GM10248 (cell line): ENCODE measurements around the gene CORO6.

Source experiments
- CTCF ChIA-PET: fragments of 300-600 bp; sonication (Branson Sonifier 250); formaldehyde crosslinking; extraction: SDS; loops from one replicate; lab custom pipeline; 2021; ENCODE audit warnings: antibody characterized with exemption; lab: Yijun Ruan, JAX
- POLR2A ChIA-PET: fragments of 350-650 bp; sonication (Branson Sonifier 250); formaldehyde crosslinking; extraction: SDS; loops from one replicate; lab custom pipeline; 2020; ENCODE audit warnings: antibody characterized with exemption; lab: Yijun Ruan, JAX
- DNase-seq: peaks from one replicate; pipeline ENCODE4 v3.0.0; 2012; ENCODE audit errors: extremely low spot score
- TF ChIP-seq, protein P1 (sequence below): IDR thresholded peaks from 2 replicates; pipeline ENCODE4 v1.5.1; 2012; ENCODE audit warnings: mild to moderate bottlenecking, low read depth; ENCODE audit errors: extremely low read depth, missing control alignments, control extremely low read depth

Gene CORO6

DNA sequence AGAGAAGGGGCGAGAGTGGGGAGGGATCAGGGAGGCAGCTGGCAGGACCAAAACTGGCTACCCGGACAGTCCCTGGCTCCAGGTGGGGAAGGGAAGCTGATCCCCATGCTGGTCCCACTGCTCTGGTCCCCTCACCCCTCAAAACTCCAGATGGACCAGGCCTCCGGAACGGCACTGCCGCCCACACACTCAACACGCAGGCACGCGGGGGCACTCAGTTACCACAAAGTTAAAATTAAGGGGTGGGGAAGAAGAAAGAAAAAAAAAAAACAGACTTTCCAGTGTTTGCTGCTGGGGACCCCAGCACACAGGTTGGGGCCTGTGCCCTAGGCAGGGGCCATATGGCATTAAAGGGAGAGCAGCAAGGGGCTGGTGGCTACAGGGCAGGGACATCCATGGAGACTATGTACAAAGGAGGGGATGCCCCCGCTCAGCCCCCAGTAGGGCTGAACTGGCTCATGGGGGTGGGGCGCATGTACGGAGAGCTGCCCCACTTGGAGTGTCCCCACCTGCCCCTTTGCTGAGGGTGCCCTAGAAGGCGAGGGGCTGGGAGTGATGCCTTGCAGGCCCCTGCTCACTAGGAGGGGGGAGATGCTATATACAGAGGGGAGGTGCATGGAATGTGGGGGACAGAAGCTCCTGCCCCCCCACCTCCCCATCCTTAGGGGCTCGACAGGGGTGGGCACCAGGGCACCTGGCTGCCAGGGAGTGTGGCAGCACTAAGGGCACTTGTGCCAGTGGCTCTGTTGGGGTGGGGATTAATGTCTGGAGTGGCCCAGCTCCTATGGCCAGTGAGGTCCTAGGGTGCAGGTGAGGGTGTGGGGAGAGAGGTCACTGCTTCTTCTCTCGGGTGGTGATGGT is 48.6 kb downstream of the CORO6 start:
- POLR2A ChIA-PET: interaction anchor here (1.0 kb wide), 1 partner anchor 7 kb away, joined by 3 read pairs; the partner anchor contains the start of gene ABHD15
- TF ChIP-seq, protein P1, sequence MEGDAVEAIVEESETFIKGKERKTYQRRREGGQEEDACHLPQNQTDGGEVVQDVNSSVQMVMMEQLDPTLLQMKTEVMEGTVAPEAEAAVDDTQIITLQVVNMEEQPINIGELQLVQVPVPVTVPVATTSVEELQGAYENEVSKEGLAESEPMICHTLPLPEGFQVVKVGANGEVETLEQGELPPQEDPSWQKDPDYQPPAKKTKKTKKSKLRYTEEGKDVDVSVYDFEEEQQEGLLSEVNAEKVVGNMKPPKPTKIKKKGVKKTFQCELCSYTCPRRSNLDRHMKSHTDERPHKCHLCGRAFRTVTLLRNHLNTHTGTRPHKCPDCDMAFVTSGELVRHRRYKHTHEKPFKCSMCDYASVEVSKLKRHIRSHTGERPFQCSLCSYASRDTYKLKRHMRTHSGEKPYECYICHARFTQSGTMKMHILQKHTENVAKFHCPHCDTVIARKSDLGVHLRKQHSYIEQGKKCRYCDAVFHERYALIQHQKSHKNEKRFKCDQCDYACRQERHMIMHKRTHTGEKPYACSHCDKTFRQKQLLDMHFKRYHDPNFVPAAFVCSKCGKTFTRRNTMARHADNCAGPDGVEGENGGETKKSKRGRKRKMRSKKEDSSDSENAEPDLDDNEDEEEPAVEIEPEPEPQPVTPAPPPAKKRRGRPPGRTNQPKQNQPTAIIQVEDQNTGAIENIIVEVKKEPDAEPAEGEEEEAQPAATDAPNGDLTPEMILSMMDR: no peak
- no peak for DNase-seq
- CTCF ChIA-PET: interaction anchor here (1.0 to 14.3 kb wide), 14 partner anchors 8 to 519 kb away, joined by 3 to 172 read pairs (median 6); partner anchors contain the start of genes ANKRD13B and GIT1

- DNase-seq: no peak
- TF ChIP-seq, protein P1: no peak
- POLR2A ChIA-PET: no interaction called here
- CTCF ChIA-PET: interaction anchor here (0.6 to 14.3 kb wide), 17 partner anchors 9 to 520 kb away, joined by 3 to 172 read pairs (median 6); partner anchors contain the start of genes ANKRD13B and GIT1
These were observed 49.2 kb downstream of the CORO6 start for GRCh38 chr17:29573558-29573869.

GRCh38 chr17:29572691-29573557 is 49.8 kb downstream of the CORO6 start:
- TF ChIP-seq, protein P1: peak; percentile 66
- DNase-seq: peak; percentile 82
- CTCF ChIA-PET: interaction anchor here (0.6 to 14.3 kb wide), 25 partner anchors 9 to 535 kb away, joined by 3 to 172 read pairs (median 4); partner anchors contain the start of genes ANKRD13B and GIT1
- POLR2A ChIA-PET: interaction anchor here (0.7 to 1.2 kb wide), 3 partner anchors 34 to 424 kb away, joined by 3 read pairs; no protein-coding TSS in a partner anchor

GRCh38 chr17:29571883-29572681 is 50.6 kb downstream of the CORO6 start:
- TF ChIP-seq, protein P1: no peak
- ChIA-PET POLR2A (interaction anchor here (1.0 to 1.2 kb wide), 2 partner anchors 45 to 423 kb away, joined by 3 read pairs; no protein-coding TSS in a partner anchor), CTCF (interaction anchor here (0.6 to 14.3 kb wide), 21 partner anchors 9 to 536 kb away, joined by 3 to 172 read pairs (median 5); partner anchors contain the start of genes ANKRD13B and GIT1)
- DNase-seq: no peak

DNA sequence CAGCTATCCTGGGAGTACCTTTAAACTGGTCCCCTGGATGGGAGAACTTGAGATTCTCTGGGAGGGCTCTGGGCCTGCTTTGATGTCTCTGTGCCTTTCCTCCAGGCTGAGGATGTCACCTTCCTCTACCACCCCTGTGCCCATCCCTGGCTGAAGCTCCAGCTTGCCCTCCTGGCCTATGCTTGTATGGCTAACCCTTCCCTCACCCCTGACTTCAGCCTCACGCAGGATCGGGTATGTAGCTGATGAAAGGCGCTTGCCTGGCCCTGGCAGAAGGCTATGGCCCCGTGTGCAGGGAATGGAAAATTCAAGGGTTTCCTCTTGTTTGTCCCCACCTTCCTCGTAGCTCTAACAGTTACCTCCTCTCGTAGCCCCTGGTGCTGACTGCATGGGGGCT is 51.2 kb downstream of the CORO6 start:
- ChIA-PET POLR2A (interaction anchor here (1.2 kb wide), 1 partner anchor 46 kb away, joined by 3 read pairs; no protein-coding TSS in a partner anchor), CTCF (interaction anchor here (1.1 to 14.3 kb wide), 10 partner anchors 8 to 522 kb away, joined by 3 to 172 read pairs (median 8); partner anchors contain the start of gene GIT1)
- TF ChIP-seq, protein P1: no peak
- no peak for DNase-seq
